ENCODE results near the gene USP16. TPM values are rescaled to one million over a fixed set of nuclear protein-coding genes. Genes with fewer than 3 reads are reported as not detected.
"Not testable (repeated sequence)": the region's sequence is repeated elsewhere in the genome, so short reads cannot be mapped to it uniquely, and the experiment has no call there.

The USP16 gene
- total RNA-seq: 10 to 100 TPM; 36.0 to 39.9 TPM

GRCh38 chr21:29024474-29025327 is at the start of gene USP16:
Gene USP16 (plus strand): TSS chr21:29024668. CDS start chr21:29027914, 3,246 bp downstream.
- Mint-ChIP-seq H3K27ac (peak within 1 kb of the TSS; percentile 98), H3K9me3 (no peaks in the 10 kb centered on the region), H3K4me3 (peak within 1 kb of the TSS; percentile 96), H3K4me1 (peaks cover 56% of the 10 kb centered on the region), H3K27me3 (no peaks in the 10 kb centered on the region), H3K36me3 (ENCODE audit: low read depth) (peaks cover 22% of the 10 kb centered on the region)
- peak; percentile 95 for DNase-seq
- ChIA-PET POLR2A (interaction anchor here (2.2 kb wide), 1 partner anchor 22 kb away, joined by 15 read pairs; no protein-coding TSS in a partner anchor), CTCF (interaction anchor here (0.8 to 1.9 kb wide), 5 partner anchors 11 to 49 kb away, joined by 3 to 7 read pairs (median 5); partner anchors contain the start of gene CCT8)

- H3K9me3 Mint-ChIP-seq: peaks cover 4% of the 10 kb centered on the region
- no peak for DNase-seq
- peaks cover 40% of the 10 kb centered on the region for H3K36me3 Mint-ChIP-seq (ENCODE audit: low read depth)
- ChIA-PET POLR2A (no interaction called here), CTCF (no interaction called here)
- no peaks in the 10 kb centered on the region for H3K27me3 Mint-ChIP-seq
- no peak overlapping the region for H3K27ac Mint-ChIP-seq
- no peak overlapping the region for H3K4me3 Mint-ChIP-seq
- peaks cover 5% of the 10 kb centered on the region for H3K4me1 Mint-ChIP-seq
Measured at GRCh38 chr21:28975397-28975796, 49.1 kb upstream of the USP16 start.

- Mint-ChIP-seq H3K27me3 (no peaks in the 10 kb centered on the region), H3K9me3 (no peaks in the 10 kb centered on the region), H3K4me1 (peaks cover 7% of the 10 kb centered on the region), H3K36me3 (ENCODE audit: low read depth) (peaks cover 49% of the 10 kb centered on the region), H3K4me3 (no peak overlapping the region), H3K27ac (no peak overlapping the region)
- ChIA-PET CTCF (no interaction called here), POLR2A (no interaction called here)
- no peak for DNase-seq
Measured at GRCh38 chr21:28979092-28979491, 45.4 kb upstream of the USP16 start.

- POLR2A ChIA-PET: no interaction called here
- Mint-ChIP-seq H3K4me3 (no peak overlapping the region), H3K9me3 (no peaks in the 10 kb centered on the region), H3K4me1 (peaks cover 9% of the 10 kb centered on the region), H3K27me3 (no peaks in the 10 kb centered on the region), H3K36me3 (ENCODE audit: low read depth) (peaks cover 43% of the 10 kb centered on the region), H3K27ac (no peak overlapping the region)
- CTCF ChIA-PET: interaction anchor here (1.0 to 1.2 kb wide), 2 partner anchors 9 to 10 kb away, joined by 3 to 4 read pairs; partner anchors contain the start of gene LTN1
- DNase-seq: no peak
Measured at GRCh38 chr21:28982637-28983036, 41.8 kb upstream of the USP16 start.

- peaks cover 30% of the 10 kb centered on the region for H3K4me1 Mint-ChIP-seq
- ChIA-PET CTCF (no interaction called here), POLR2A (no interaction called here)
- no peaks in the 10 kb centered on the region for H3K27me3 Mint-ChIP-seq
- H3K4me3 Mint-ChIP-seq: no peak overlapping the region
- no peak overlapping the region for H3K27ac Mint-ChIP-seq
- H3K9me3 Mint-ChIP-seq: no peaks in the 10 kb centered on the region
- no peak for DNase-seq
- peaks cover 38% of the 10 kb centered on the region for H3K36me3 Mint-ChIP-seq (ENCODE audit: low read depth)
Measured at GRCh38 chr21:28986677-28987076, 37.8 kb upstream of the USP16 start.

- Mint-ChIP-seq H3K4me1 (peaks cover 32% of the 10 kb centered on the region), H3K36me3 (ENCODE audit: low read depth) (peaks cover 33% of the 10 kb centered on the region)
- H3K9me3 Mint-ChIP-seq, POLR2A ChIA-PET, H3K27me3 Mint-ChIP-seq, H3K4me3 Mint-ChIP-seq, H3K27ac Mint-ChIP-seq, CTCF ChIA-PET, DNase-seq: not testable (repeated sequence)
Measured at GRCh38 chr21:28988146-28988545, 36.3 kb upstream of the USP16 start.

- CTCF ChIA-PET: interaction anchor here (1.5 to 2.7 kb wide), 2 partner anchors 11 to 31 kb away, joined by 4 to 6 read pairs; no protein-coding TSS in a partner anchor
- H3K4me1 Mint-ChIP-seq: peaks cover 39% of the 10 kb centered on the region
Measured at GRCh38 chr21:28991861-28992525, 32.5 kb upstream of the USP16 start.

GRCh38 chr21:28992526-28993292 is 31.8 kb upstream of the USP16 start, which contains the start of gene LTN1:
Gene LTN1 (minus strand): TSS chr21:28992877. CDS start chr21:28992805, 72 bp downstream.
- POLR2A ChIA-PET: interaction anchor here (0.6 to 1.4 kb wide), 3 partner anchors 10 to 80 kb away, joined by 3 to 10 read pairs (median 3); no protein-coding TSS in a partner anchor
- CTCF ChIA-PET: interaction anchor here (0.7 to 2.7 kb wide), 4 partner anchors 10 to 30 kb away, joined by 3 to 6 read pairs (median 4); no protein-coding TSS in a partner anchor
- Mint-ChIP-seq H3K4me3 (peak within 1 kb of the TSS; percentile 98), H3K4me1 (peaks cover 36% of the 10 kb centered on the region), H3K27ac (peak within 1 kb of the TSS; percentile 99), H3K36me3 (ENCODE audit: low read depth) (peaks cover 18% of the 10 kb centered on the region), H3K27me3 (no peaks in the 10 kb centered on the region), H3K9me3 (no peaks in the 10 kb centered on the region)
- peak; percentile 100 for DNase-seq

More at GRCh38 chr21:28991861-28992525, 32.5 kb upstream of the USP16 start:
- DNase-seq: no peak
- Mint-ChIP-seq H3K4me3 (peak overlapping the region; percentile 98), H3K27ac (peak overlapping the region; percentile 99), H3K27me3 (no peaks in the 10 kb centered on the region), H3K9me3 (no peaks in the 10 kb centered on the region), H3K36me3 (ENCODE audit: low read depth) (peaks cover 19% of the 10 kb centered on the region)
- POLR2A ChIA-PET: interaction anchor here (0.6 to 1.4 kb wide), 3 partner anchors 11 to 81 kb away, joined by 3 to 10 read pairs (median 3); no protein-coding TSS in a partner anchor

GRCh38 chr21:28993293-28993629 is 31.2 kb upstream of the USP16 start:
- no peak for DNase-seq
- POLR2A ChIA-PET: interaction anchor here (1.4 kb wide), 1 partner anchor 9 kb away, joined by 10 read pairs; no protein-coding TSS in a partner anchor
- H3K4me1 Mint-ChIP-seq: peaks cover 35% of the 10 kb centered on the region
- peak overlapping the region; percentile 98 for H3K4me3 Mint-ChIP-seq
- CTCF ChIA-PET: interaction anchor here (0.9 to 2.7 kb wide), 3 partner anchors 9 to 30 kb away, joined by 3 to 6 read pairs (median 4); no protein-coding TSS in a partner anchor
- peak overlapping the region; percentile 99 for H3K27ac Mint-ChIP-seq
- peaks cover 17% of the 10 kb centered on the region for H3K36me3 Mint-ChIP-seq (ENCODE audit: low read depth)
- H3K9me3 Mint-ChIP-seq: no peaks in the 10 kb centered on the region
- H3K27me3 Mint-ChIP-seq: no peaks in the 10 kb centered on the region

- Mint-ChIP-seq H3K4me3 (peak overlapping the region; percentile 87), H3K9me3 (no peaks in the 10 kb centered on the region), H3K27me3 (no peaks in the 10 kb centered on the region), H3K27ac (peak overlapping the region; percentile 98), H3K4me1 (peaks cover 22% of the 10 kb centered on the region), H3K36me3 (ENCODE audit: low read depth) (peaks cover 8% of the 10 kb centered on the region)
- DNase-seq: peak; percentile 95
- ChIA-PET CTCF (interaction anchor here (0.8 to 1.2 kb wide), 2 partner anchors 9 to 19 kb away, joined by 4 to 6 read pairs; partner anchors contain the start of gene LTN1), POLR2A (interaction anchor here (0.5 to 1.2 kb wide), 8 partner anchors 10 to 168 kb away, joined by 3 to 15 read pairs (median 4); partner anchors contain the start of genes LTN1, RWDD2B and USP16)
Measured at GRCh38 chr21:29002442-29003144, 21.9 kb upstream of the USP16 start.

GRCh38 chr21:29005696-29006095 is 18.8 kb upstream of the USP16 start:
- Mint-ChIP-seq H3K27me3 (no peaks in the 10 kb centered on the region), H3K4me1 (peaks cover 22% of the 10 kb centered on the region), H3K9me3 (no peaks in the 10 kb centered on the region), H3K27ac (no peak overlapping the region), H3K4me3 (no peak overlapping the region), H3K36me3 (ENCODE audit: low read depth) (peaks cover 8% of the 10 kb centered on the region)
- POLR2A ChIA-PET: no interaction called here
- no peak for DNase-seq
- CTCF ChIA-PET: interaction anchor here (1.4 kb wide), 1 partner anchor 8 kb away, joined by 5 read pairs; no protein-coding TSS in a partner anchor

Measured in activated CD4-positive, alpha-beta T cell treated with anti-CD3 and anti-CD28 coated beads, Interleukin-2, amount 10 ng/mL, durations not matched to agents 7 days and 5 days (primary cell).